Measurements from ENCODE around the gene HHAT.
A peak's percentile ranks its signal among the peaks of the same experiment; 100 is the strongest.

Gene HHAT

GRCh38 chr1:210441028-210441427, 112.3 kb downstream of the HHAT start:
- DNase-seq (ENCODE audit: low read depth), result no peak

- DNase-seq (ENCODE audit: low read depth), result no peak
Measured at GRCh38 chr1:210445485-210445884, 116.8 kb downstream of the HHAT start.

DNA sequence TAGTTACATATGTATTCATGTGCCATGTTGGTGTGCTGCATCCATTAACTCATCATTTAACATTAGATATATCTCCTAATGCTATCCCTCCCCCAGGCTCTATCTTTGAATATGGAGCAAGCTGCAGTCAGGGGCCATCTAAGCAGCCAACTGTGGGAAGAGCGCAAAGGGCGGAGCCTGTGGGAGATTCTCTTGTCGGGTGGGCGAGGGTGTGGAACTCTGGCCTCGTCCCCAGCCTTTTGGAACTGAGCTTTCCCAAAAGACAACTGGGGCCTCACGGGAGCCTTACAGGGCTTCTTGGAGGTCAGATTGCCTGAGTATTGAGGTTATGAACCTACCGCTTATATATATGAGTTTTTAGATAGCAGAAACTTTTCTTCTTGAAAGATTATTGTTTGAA, 117.2 kb downstream of the HHAT start:
- DNase-seq (ENCODE audit: low read depth), result no peak

- DNase-seq (ENCODE audit: low read depth), result no peak
Measured at GRCh38 chr1:210446479-210446878, 117.8 kb downstream of the HHAT start.

- DNase-seq (ENCODE audit: low read depth), result no peak
Measured at GRCh38 chr1:210447456-210448057, 118.9 kb downstream of the HHAT start.

- DNase-seq (ENCODE audit: low read depth), result peak; percentile 5
Measured at GRCh38 chr1:210448297-210448892, 119.7 kb downstream of the HHAT start.

DNA sequence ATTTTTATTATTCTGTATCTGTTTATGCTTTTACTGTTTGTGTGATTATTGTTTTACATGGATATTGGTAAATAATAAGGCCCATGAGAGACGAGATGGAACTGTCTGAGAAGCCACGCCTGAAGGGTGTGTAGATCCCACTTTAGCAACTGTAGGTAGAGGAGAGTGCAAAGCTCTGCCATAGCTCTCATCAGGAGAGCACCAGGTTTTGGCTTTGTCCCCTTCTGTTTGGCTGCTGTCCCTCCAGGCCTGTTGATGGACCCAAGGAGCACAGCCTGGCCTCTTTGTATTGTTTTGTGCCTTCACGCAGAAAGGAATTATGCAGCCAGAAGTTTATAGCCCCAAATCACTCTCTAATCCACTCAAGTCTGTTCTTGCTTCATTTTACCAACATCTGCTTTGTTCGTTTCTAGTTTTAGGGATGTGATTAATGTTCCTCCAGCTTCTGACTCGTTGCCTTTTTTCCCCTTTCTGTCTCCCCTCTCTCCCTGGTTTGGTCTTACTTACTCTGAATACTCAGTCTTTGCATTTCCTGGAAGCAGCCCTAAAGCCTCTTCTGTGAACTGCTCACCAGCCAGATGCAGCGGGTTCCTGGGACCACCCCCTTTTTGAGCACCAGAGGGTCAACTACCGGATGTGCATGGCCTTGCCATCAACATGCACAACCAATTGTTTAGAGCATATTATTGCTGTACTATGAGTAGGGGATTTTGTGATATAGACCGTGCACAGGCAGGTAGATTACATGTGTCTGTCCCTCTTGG, 127.3 kb downstream of the HHAT start:
- DNase-seq (ENCODE audit: low read depth), result no peak

DNA sequence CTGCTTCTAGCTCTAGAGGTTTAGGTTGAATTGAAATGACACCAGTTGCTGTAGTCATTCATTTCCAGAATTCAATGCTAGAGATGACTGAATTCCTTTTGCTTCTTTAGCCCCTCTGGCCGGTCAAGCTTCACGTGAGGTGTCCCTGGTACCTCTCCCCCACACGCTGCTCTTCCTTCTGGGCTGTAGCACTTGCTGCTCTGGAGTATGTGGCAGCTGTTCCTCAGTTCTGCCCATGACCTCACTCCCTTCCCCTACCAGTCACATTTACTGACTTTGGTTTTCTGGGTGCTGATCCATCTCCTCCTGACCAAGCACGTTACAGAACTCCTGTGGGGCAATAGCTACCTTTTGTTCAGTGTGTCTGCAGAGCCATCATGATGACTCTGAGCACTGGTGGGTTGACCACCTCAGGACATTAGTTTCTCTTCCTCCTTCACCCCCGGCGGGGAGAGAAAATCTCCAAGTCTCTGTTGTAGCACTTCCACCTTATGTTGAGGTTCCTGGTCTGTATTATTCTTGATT, 128.1 kb downstream of the HHAT start:
- DNase-seq (ENCODE audit: low read depth), result no peak

GRCh38 chr1:210457568-210457967, 128.9 kb downstream of the HHAT start:
- no peak for DNase-seq (ENCODE audit: low read depth)

DNA sequence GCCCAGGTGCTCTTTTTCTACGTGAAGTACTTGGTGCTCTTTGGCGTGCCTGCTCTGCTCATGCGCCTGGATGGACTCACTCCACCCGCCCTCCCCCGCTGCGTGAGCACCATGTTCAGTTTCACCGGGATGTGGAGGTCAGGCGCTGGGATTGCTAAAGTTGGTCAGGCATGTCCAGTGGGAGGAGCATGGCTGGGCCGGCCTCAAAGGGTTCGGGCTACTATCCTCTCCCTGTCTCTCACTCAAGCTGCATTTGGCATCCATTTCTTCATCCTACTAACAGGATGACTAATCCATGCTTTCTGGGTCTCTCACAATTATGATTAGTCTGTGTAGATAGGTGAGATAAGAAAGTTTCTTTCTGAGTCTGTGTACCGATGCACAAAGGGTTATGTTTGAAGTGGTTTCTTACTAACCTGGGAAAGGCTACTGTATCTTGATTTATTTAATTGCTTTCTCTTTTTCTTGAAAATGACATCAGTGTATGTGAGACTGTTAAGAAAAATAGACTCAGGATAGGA, 135.9 kb downstream of the HHAT start:
- DNase-seq (ENCODE audit: low read depth), result no peak

DNA sequence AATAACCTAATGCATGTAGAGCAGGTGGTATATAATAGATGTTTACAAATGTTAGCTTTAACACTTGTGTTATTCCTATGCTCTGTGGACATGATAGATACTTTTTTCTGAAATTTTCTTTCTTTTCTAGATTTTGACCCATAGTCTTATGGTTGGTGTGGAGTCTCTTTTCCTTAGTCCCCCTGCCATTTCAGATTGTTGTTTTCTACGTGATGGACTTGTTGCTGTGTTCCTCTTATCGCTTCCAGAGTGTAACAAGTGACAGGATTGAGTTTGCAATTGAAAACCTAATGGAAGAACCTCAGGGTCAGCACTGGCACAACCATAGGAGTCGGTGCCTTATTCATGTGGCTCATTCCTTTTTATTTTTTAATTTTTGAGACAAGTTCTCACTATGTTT, 136.4 kb downstream of the HHAT start:
- no peak for DNase-seq (ENCODE audit: low read depth)

DNA sequence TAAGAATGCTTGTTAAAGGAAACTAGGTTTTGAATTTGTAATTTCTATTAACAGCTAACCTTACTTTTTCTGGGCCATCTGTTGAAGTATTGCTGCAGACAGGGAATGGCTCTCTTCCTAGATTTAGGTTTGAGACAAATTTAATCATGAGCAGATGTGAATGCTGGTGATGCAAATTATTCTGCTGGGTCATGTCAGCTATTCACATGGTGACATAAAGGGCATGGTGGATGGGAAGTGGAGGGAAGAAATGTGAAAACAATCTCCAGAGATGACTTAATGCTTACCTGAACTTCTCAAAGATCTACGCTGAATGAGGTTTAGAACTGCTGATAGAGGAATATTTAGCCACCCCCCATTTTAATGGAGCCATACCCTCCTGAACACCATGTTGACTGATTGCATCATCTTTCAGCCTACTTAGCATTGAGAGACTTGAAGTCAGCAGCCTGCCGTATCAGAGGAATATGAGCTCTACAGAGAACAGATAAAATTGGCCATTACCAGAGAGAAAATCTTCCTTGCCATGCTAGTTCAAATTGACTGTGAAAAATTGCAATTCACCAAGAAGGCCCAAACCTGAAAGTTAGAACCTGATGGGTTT, 138.8 kb downstream of the HHAT start:
- DNase-seq (ENCODE audit: low read depth), result no peak

DNA sequence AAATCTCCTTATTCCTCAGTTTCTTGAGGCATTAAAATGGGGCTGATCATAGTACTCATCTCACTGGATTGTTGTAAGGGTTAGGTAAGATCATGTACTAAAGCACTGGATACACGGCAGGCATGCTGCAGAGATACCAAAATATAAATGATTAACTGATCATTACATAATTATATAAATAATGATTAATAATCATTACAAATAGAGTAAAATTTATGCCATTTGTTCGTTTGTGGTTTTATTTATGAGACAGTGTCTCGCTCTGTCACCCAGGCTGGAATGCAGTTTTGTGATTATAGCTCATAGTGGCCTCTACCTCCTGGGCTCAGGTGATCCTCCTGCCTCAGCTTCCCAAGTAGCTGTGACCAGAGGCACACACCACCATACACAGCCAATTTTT, 140.7 kb downstream of the HHAT start:
- no peak for DNase-seq (ENCODE audit: low read depth)

GRCh38 chr1:210475321-210475720, 146.6 kb downstream of the HHAT start:
- DNase-seq (ENCODE audit: low read depth), result no peak

- DNase-seq (ENCODE audit: low read depth), result no peak
Measured at GRCh38 chr1:210475806-210476205, 147.1 kb downstream of the HHAT start.

DNA sequence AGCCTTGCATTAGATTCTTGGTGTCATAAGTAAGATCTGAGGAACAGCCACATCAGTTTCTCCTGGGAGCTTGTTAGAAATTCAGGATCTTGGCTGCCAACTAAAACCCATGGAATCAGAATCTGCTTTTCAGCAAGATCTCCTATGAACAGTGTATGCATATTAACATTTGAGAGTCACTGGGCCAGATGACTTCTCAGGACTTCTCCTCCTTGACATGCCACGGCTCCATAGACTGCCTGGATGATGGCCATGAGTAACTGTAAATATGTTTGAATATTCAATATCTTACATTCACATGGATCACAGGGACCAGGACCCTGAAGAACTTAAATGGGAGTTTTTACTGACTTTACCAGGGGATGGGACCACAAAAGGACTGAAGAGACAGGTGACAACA, 148.0 kb downstream of the HHAT start:
- DNase-seq (ENCODE audit: low read depth), result no peak

DNA sequence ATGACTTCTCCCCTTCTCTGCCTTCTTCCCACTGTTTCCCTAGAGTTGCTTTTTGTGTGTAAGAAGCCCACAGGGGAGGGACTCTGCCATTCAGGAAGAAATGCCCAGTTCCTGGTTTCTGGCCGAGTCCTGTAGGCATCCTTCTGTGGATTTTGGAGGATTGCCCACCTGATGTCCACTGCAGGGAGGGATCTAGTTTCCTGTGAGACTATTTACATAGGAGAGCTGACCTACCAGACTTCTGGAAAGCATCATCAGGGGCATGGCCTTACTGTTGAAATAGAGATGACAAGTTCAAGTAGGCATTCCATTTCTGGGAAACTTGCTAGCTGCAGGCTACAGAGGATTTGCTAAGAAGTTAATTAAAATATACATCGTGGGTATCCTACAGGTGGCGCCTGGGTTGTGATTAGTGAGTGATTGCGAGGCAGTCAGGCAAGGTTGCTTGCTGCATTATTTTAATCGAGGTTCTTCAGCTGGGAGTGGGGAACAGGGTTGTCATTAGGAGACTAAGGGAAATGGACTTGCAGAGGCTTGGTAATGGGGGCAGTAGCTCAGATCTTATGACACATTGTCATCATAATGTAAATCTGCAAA, 148.7 kb downstream of the HHAT start:
- no peak for DNase-seq (ENCODE audit: low read depth)

DNA sequence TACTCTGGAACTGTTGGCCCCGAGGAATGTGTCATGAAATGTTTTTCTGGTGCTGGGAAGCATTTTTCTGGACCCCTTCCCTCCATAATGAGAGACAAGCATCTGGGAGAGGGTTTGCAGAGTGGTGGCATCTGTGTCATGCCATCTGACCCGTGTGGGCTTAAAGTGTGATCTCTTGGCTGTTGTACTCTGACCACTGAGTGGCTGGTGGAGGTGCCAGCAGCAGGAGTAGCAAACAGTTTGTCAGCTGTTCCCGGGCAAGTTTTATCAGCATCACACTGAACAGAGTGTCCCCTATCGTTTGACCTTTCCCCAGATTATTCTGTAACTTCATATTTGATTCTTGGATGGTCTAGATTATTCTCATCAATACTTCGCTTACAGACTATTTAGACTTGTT, 150.1 kb downstream of the HHAT start:
- DNase-seq (ENCODE audit: low read depth), result no peak

DNA sequence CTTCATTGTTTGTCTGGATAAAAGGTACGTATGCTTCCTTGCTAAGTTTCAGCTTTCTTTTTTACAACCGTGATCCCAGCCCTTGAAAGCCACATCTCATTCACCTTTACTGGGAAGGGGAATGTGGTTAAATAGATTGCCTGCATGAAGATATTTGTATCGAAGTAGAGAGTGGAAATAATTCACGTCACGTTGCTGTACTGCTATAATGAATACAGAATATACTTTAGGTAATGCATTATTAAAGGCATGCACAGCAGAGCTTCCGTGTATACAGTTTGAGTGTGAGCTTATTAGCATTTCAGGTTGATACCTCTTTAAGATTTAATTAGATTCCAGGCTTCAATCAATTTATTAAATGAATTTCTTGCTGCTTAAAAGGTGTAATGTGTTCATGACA, 153.8 kb downstream of the HHAT start:
- no peak for DNase-seq (ENCODE audit: low read depth)

- DNase-seq (ENCODE audit: low read depth), result no peak
Measured at GRCh38 chr1:210482945-210483617, 154.4 kb downstream of the HHAT start.

GRCh38 chr1:210483821-210484220, 155.1 kb downstream of the HHAT start:
- no peak for DNase-seq (ENCODE audit: low read depth)

GRCh38 chr1:210487021-210487420, 158.3 kb downstream of the HHAT start:
- no peak for DNase-seq (ENCODE audit: low read depth)
